Loucy (cell line): ENCODE results near the gene PCED1B.

ENCODE experiments used
- H2AFZ ChIP-seq: fragments of 200-600 bp; sonication (generic); 2 replicates; pipeline ENCODE4 v1.6.0; 2016; ENCODE audit warnings: antibody characterized with exemption, mild to moderate bottlenecking, low read length, moderate library complexity
- H3F3A ChIP-seq: fragments of 200-600 bp; 2 replicates; pipeline ENCODE4 v1.6.0; 2016; ENCODE audit warnings: antibody characterized with exemption, low read depth, mild to moderate bottlenecking
- H3K27me3 ChIP-seq: fragments of 200-600 bp; sonication (generic); 2 replicates; pipeline ENCODE4 v1.6.1; 2014; ENCODE audit warnings: low read length, mild to moderate bottlenecking; ENCODE audit not compliant: insufficient read depth, poor library complexity, severe bottlenecking
- H3K36me3 ChIP-seq: fragments of 200-600 bp; sonication (generic); 2 replicates; pipeline ENCODE4 v1.6.1; 2016; ENCODE audit warnings: low read length; ENCODE audit not compliant: insufficient read depth
- H3K4me1 ChIP-seq: fragments of 200-600 bp; sonication (generic); 2 replicates; pipeline ENCODE4 v1.5.1; 2014; ENCODE audit warnings: low read length, mild to moderate bottlenecking; ENCODE audit not compliant: insufficient read depth, poor library complexity, severe bottlenecking
- H3K4me2 ChIP-seq: fragments of 200-600 bp; sonication (generic); 2 replicates; pipeline ENCODE4 v1.6.0; 2014; ENCODE audit warnings: antibody characterized with exemption, low read length, low read depth, mild to moderate bottlenecking; ENCODE audit not compliant: poor library complexity, severe bottlenecking
- H3K4me3 ChIP-seq: fragments of 200-600 bp; sonication (generic); 2 replicates; pipeline ENCODE4 v1.5.1; 2014; ENCODE audit warnings: low read length, mild to moderate bottlenecking, mixed read lengths; ENCODE audit not compliant: poor library complexity, severe bottlenecking
- H3K79me2 ChIP-seq: fragments of 200-600 bp; sonication (generic); 2 replicates; pipeline ENCODE4 v1.6.1; 2014; ENCODE audit warnings: low read length; ENCODE audit not compliant: insufficient read depth
- H3K9ac ChIP-seq: fragments of 200-600 bp; sonication (generic); 2 replicates; pipeline ENCODE4 v1.6.0; 2014; ENCODE audit warnings: mild to moderate bottlenecking, low read depth, low read length, moderate library complexity; ENCODE audit not compliant: poor library complexity, severe bottlenecking
- H3K9me2 ChIP-seq: fragments of 200-600 bp; sonication (generic); replicated peaks from 2 replicates; pipeline ENCODE4 v1.6.1; 2016; ENCODE audit warnings: low read depth, low read length, mixed read lengths
- H3K9me3 ChIP-seq: fragments of 200-600 bp; sonication (generic); 2 replicates; pipeline ENCODE4 v1.6.1; 2014; ENCODE audit warnings: mild to moderate bottlenecking, antibody characterized with exemption, low read length, low read depth; ENCODE audit not compliant: insufficient read depth
- H4K20me1 ChIP-seq: fragments of 200-600 bp; sonication (generic); 2 replicates; pipeline ENCODE4 v1.6.0; 2014; ENCODE audit warnings: antibody characterized with exemption, low read length, mild to moderate bottlenecking; ENCODE audit not compliant: insufficient read depth, poor library complexity, severe bottlenecking
- EZH2phosphoT487 ChIP-seq: fragments of 200-600 bp; IDR thresholded peaks from 2 replicates; pipeline ENCODE4 v1.6.1; 2018; ENCODE audit warnings: antibody characterized with exemption, mild to moderate bottlenecking, moderate library complexity, borderline replicate concordance
- TF ChIP-seq, protein P1 (sequence below): fragments of 200-600 bp; sonication (generic); conservative IDR thresholded peaks from 2 replicates; pipeline ENCODE4 v1.5.1; 2014; ENCODE audit warnings: mild to moderate bottlenecking, antibody characterized with exemption, low read length

The PCED1B gene

DNA sequence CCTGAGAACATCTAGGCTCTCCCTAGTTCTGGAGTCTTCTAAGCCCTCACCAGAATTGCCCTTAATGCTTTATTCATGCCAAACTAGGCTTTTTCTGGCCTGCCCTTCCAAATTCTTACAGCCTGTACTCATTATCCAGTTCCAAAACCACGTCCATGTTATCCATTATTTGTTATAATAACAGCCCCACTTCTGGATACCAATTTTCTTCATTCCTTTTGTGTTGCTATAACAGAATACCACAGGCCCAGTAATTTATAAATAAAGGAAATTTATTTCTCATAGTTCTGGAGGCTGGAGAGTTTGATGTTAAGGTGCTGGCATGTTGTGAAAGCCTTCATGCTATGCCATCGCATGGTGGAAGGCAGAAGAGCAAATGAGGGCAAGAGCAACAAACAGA lies 68.3 kb downstream of the PCED1B start:
- Histone ChIP-seq H3K9me2 (no peaks in the 10 kb centered on the region), H2AFZ (no peak overlapping the region), H3K79me2 (no peaks in the 10 kb centered on the region), H3F3A (no peaks in the 10 kb centered on the region), H3K4me3 (no peak overlapping the region), H3K36me3 (no peaks in the 10 kb centered on the region), H3K9me3 (0 out of 2 replicates have a peak, but pooled peaks cover 3% of the 10 kb centered on the region), H4K20me1 (no peaks in the 10 kb centered on the region), H3K4me1 (peaks cover 4% of the 10 kb centered on the region), H3K4me2 (no peak overlapping the region), H3K27me3 (no peaks in the 10 kb centered on the region), H3K9ac (no peak overlapping the region)
- TF ChIP-seq, protein P1, sequence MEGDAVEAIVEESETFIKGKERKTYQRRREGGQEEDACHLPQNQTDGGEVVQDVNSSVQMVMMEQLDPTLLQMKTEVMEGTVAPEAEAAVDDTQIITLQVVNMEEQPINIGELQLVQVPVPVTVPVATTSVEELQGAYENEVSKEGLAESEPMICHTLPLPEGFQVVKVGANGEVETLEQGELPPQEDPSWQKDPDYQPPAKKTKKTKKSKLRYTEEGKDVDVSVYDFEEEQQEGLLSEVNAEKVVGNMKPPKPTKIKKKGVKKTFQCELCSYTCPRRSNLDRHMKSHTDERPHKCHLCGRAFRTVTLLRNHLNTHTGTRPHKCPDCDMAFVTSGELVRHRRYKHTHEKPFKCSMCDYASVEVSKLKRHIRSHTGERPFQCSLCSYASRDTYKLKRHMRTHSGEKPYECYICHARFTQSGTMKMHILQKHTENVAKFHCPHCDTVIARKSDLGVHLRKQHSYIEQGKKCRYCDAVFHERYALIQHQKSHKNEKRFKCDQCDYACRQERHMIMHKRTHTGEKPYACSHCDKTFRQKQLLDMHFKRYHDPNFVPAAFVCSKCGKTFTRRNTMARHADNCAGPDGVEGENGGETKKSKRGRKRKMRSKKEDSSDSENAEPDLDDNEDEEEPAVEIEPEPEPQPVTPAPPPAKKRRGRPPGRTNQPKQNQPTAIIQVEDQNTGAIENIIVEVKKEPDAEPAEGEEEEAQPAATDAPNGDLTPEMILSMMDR, result no peak
- no peak for TF ChIP-seq EZH2phosphoT487

DNA sequence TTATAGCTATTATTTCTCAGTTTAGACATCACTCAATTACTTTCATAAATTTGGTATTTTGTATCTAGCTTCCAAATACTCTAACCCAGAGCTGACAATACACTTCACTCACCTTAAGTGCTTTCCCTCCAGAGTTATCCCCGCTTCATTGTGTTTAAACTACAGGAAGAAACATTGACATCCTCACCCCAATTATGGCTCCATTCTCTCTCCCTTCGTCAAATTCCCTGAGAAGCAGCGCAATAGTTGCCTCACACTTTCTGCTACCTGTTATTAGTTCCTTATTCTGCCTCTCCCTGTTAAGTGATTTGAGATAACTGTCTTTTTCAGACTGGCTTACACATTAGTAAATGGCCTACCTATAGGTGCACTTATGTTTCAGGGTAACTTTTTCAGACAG lies 69.7 kb downstream of the PCED1B start:
- no peak for TF ChIP-seq EZH2phosphoT487
- TF ChIP-seq, protein P1, result no peak
- peaks cover 4% of the 10 kb centered on the region for H3K4me1 ChIP-seq
- no peaks in the 10 kb centered on the region for H3K36me3 ChIP-seq
- no peaks in the 10 kb centered on the region for H3K27me3 ChIP-seq
- H4K20me1 ChIP-seq, result no peaks in the 10 kb centered on the region
- no peak overlapping the region for H3K4me2 ChIP-seq
- no peak overlapping the region for H2AFZ ChIP-seq
- 0 out of 2 replicates have a peak, but pooled peaks cover 3% of the 10 kb centered on the region for H3K9me3 ChIP-seq
- no peaks in the 10 kb centered on the region for H3F3A ChIP-seq
- no peak overlapping the region for H3K9ac ChIP-seq
- no peaks in the 10 kb centered on the region for H3K79me2 ChIP-seq
- no peaks in the 10 kb centered on the region for H3K9me2 ChIP-seq
- no peak overlapping the region for H3K4me3 ChIP-seq

DNA sequence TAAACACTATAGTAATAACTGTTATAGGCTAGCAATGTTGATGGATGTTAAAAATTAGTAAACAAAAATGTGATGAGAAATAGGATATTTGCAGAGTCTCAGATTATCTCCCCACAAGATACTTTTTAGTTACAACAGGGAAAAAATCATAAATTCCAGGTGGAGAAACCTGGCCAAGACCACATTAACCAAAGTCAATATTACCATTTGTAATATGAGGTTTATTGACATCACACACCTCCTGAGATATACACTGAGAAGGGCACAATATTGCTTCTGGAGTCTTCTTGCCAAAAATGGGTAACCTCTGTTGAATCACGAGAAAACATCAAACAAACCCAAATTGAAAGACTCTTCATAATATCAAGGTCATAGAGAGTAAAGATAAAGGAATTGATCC lies 72.7 kb downstream of the PCED1B start:
- Histone ChIP-seq H3K4me3 (no peak overlapping the region), H3F3A (no peaks in the 10 kb centered on the region), H4K20me1 (no peaks in the 10 kb centered on the region), H3K9me3 (0 out of 2 replicates have a peak, but pooled peaks cover 3% of the 10 kb centered on the region), H3K27me3 (no peaks in the 10 kb centered on the region), H3K79me2 (no peaks in the 10 kb centered on the region), H3K9ac (no peak overlapping the region), H2AFZ (no peak overlapping the region), H3K4me2 (no peak overlapping the region), H3K9me2 (no peaks in the 10 kb centered on the region), H3K36me3 (no peaks in the 10 kb centered on the region), H3K4me1 (peaks cover 4% of the 10 kb centered on the region)
- TF ChIP-seq EZH2phosphoT487, result no peak
- TF ChIP-seq, protein P1, result no peak
